B cell (primary cell): Measurements from ENCODE around the gene RAB43. TPM values are rescaled to one million over a fixed set of nuclear protein-coding genes. Genes with fewer than 3 reads are reported as not detected.

Experiments used
- ATAC-seq: fragments of 200-7000 bp; cut with Tn5 transposase; one replicate; pipeline ENCODE4 v1.10.0; 2021; ENCODE audit warnings: low read depth, mild to moderate bottlenecking, moderate number of reproducible peaks, moderate library complexity
- CTCF ChIA-PET: fragments of 350-600 bp; sonication (Branson Sonifier 250); formaldehyde crosslinking; loops from one replicate; lab custom pipeline; 2021; ENCODE audit warnings: antibody characterized with exemption, inconsistent platforms; lab: Charles Lee
- POLR2A ChIA-PET: fragments of 350-600 bp; sonication (Branson Sonifier 250); formaldehyde crosslinking; loops from one replicate; lab custom pipeline; 2021; ENCODE audit warnings: antibody characterized with exemption; lab: Charles Lee
- DNase-seq: peaks from one replicate; pipeline ENCODE4 v3.0.0; 2013
- H2AFZ ChIP-seq: 2 replicates; pipeline ENCODE4 v1.6.1; 2012; ENCODE audit warnings: mild to moderate bottlenecking, low read depth, low read length; ENCODE audit not compliant: insufficient read depth, poor library complexity, severe bottlenecking
- H3K27ac ChIP-seq, 2 donors: 1 replicate in 1 of 2; 2 replicates in 1 of 2; pipeline ENCODE4 v1.5.1; 2012 to 2013; ENCODE audit warnings: low read length in 2 of 2, mild to moderate bottlenecking in 2 of 2, moderate library complexity in 1 of 2
- H3K27me3 ChIP-seq, 4 experiments: fragments of 200-600 bp in 1 of 4; sonication (generic) in 1 of 4; replicated peaks in 1 of 4; 1 replicate in 2 of 4; 2 replicates in 2 of 4; pipeline versions ENCODE4 v1.6.1 to v1.7.0; 2013 to 2016; ENCODE audit warnings: low read length in 3 of 4, mild to moderate bottlenecking in 2 of 4, mixed read lengths in 1 of 4, moderate library complexity in 1 of 4; ENCODE audit not compliant: insufficient read depth in 4 of 4, control insufficient read depth in 3 of 4; ENCODE audit errors: control extremely low read depth in 1 of 4
- H3K36me3 ChIP-seq, 2 experiments: replicated peaks in 1 of 2; 1 replicate in 1 of 2; 2 replicates in 1 of 2; pipeline versions ENCODE4 v1.6.1 to v1.7.1; 2013; ENCODE audit warnings: low read length in 1 of 2; ENCODE audit not compliant: insufficient read depth in 2 of 2, control insufficient read depth in 1 of 2; ENCODE audit errors: control extremely low read depth in 1 of 2, extremely low read depth in 1 of 2
- H3K4me1 ChIP-seq, 2 donors: fragments of 200-600 bp in 1 of 2; sonication (generic) in 1 of 2; 1 replicate in 1 of 2; 2 replicates in 1 of 2; pipeline versions ENCODE4 v1.5.1 to v1.6.1; 2013 to 2017; ENCODE audit warnings: low read length in 2 of 2; ENCODE audit not compliant: control insufficient read depth in 2 of 2, insufficient read depth in 2 of 2
- H3K4me2 ChIP-seq: replicated peaks from 2 replicates; pipeline ENCODE3; 2012; ENCODE audit warnings: mild to moderate bottlenecking, low read depth, low read length; ENCODE audit not compliant: poor library complexity, severe bottlenecking
- H3K4me3 ChIP-seq, 5 experiments: fragments of 200-600 bp in 1 of 5; sonication (generic) in 1 of 5; 1 replicate in 3 of 5; 2 replicates in 2 of 5; pipeline versions ENCODE4 v1.5.1 to v1.7.0; 2011 to 2016; ENCODE audit warnings: low read length in 4 of 5, mild to moderate bottlenecking in 4 of 5, low read depth in 2 of 5, control low read depth in 1 of 5, moderate library complexity in 1 of 5; ENCODE audit not compliant: insufficient read depth in 1 of 5; ENCODE audit errors: control extremely low read depth in 1 of 5, extremely low read depth in 1 of 5
- H3K79me2 ChIP-seq: fragments of 200-600 bp; sonication (generic); one replicate; pipeline ENCODE4 v1.6.0; 2016; ENCODE audit warnings: low read length; ENCODE audit not compliant: control insufficient read depth, insufficient read depth
- H3K9ac ChIP-seq: fragments of 200-600 bp; sonication (generic); 2 replicates; pipeline ENCODE4 v1.6.1; 2017; ENCODE audit warnings: mild to moderate bottlenecking, low read length, moderate library complexity
- H3K9me3 ChIP-seq, 3 donors: one replicate each; pipeline versions ENCODE4 v1.6.1 to v1.7.1; 2013; ENCODE audit warnings: low read length in 2 of 3; ENCODE audit not compliant: control insufficient read depth in 2 of 3, insufficient read depth in 1 of 3; ENCODE audit errors: control extremely low read depth in 1 of 3
- H4K20me1 ChIP-seq: 2 replicates; pipeline ENCODE4 v1.6.0; 2012; ENCODE audit warnings: mild to moderate bottlenecking, low read length; ENCODE audit not compliant: insufficient read depth, control insufficient read depth, poor library complexity, severe bottlenecking
- H3K27ac Mint-ChIP-seq: one replicate; pipeline ENCODE4 v1.8.0; 2021; ENCODE audit warnings: mixed read lengths
- H3K27me3 Mint-ChIP-seq: one replicate; pipeline ENCODE4 v1.8.0; 2021; ENCODE audit warnings: mixed read lengths
- H3K4me1 Mint-ChIP-seq: one replicate; pipeline ENCODE4 v1.8.0; 2021; ENCODE audit warnings: mixed read lengths
- H3K4me3 Mint-ChIP-seq: one replicate; pipeline ENCODE4 v1.8.0; 2021; ENCODE audit warnings: mixed read lengths
- H3K9me3 Mint-ChIP-seq: one replicate; pipeline ENCODE4 v1.8.0; 2022; ENCODE audit warnings: mixed read lengths; ENCODE audit not compliant: insufficient read depth
- CTCF ChIP-seq: fragments of 200-600 bp; IDR thresholded peaks from one replicate; pipeline ENCODE4 v1.8.0; 2022; ENCODE audit warnings: antibody characterized with exemption, mild to moderate bottlenecking
- EZH2 ChIP-seq: IDR thresholded peaks from 2 replicates; pipeline ENCODE4 v1.6.1; 2012; ENCODE audit warnings: borderline replicate concordance, low read depth, mild to moderate bottlenecking, moderate library complexity, low read length; ENCODE audit not compliant: insufficient read depth, poor library complexity, severe bottlenecking
- WGBS: methylation state at CpG from one replicate; pipeline ENCODE4 v1.1.5; 2013; ENCODE audit warnings: missing lambda C conversion rate; ENCODE audit not compliant: insufficient coverage; 5-methylcytosine and 5-hydroxymethylcytosine counted together
- intact Hi-C: fragments of 100-400 bp; cut with micrococcal nuclease; formaldehyde crosslinking; loops from one replicate; pipeline ENCODE4 v1.10.0; 2022
- polyA plus RNA-seq: library from polyadenylated mRNA; depleted of rRNA; stranded (reverse); fragments of >200 nt; gene quantifications from 2 replicates; pipeline ENCODE4 v1.2.3, GENCODE V29; 2012
- total RNA-seq, 2 donors: library from RNA; stranded (reverse); fragments of 120-200 nt in 1 of 2; gene quantifications; 1 replicate in 1 of 2; 2 replicates in 1 of 2; pipeline versions ENCODE4 v1.2.3 to v1.2.4, GENCODE V29; 2013 to 2022

Gene RAB43
- total and polyA plus RNA-seq, 2 donors (not counting 1 experiment from before 2014, with no cell fraction given) = 7.6 to 14.3 TPM

- Histone ChIP-seq H3K9me3 (peaks cover 0 to 4% (median 0%) of the 10 kb centered on the region in 3 donors), H3K36me3 (no peaks in the 10 kb centered on the region), H2AFZ (no peak overlapping the region), H3K79me2 (no peaks in the 10 kb centered on the region), H3K27me3 (peaks cover 0 to 29% (median 7%) of the 10 kb centered on the region in 4 experiments), H3K27ac (no peak overlapping the region), H4K20me1 (no peaks in the 10 kb centered on the region), H3K9ac (no peak overlapping the region), H3K4me2 (no peak overlapping the region), H3K4me1 (peaks cover 3 to 18% of the 10 kb centered on the region in 2 donors), H3K4me3 (no peak overlapping the region)
- Mint-ChIP-seq H3K9me3 (no peaks in the 10 kb centered on the region), H3K4me1 (peaks cover 9% of the 10 kb centered on the region), H3K27ac (no peak overlapping the region), H3K4me3 (no peak overlapping the region), H3K27me3 (peaks cover 35% of the 10 kb centered on the region)
- ChIA-PET POLR2A (no interaction called here), CTCF (interaction anchor here (1.5 kb wide), 1 partner anchor 43 kb away, joined by 3 read pairs; no protein-coding TSS in a partner anchor)
- TF ChIP-seq CTCF (no peak), EZH2 (no peak)
- ATAC-seq (no peak), DNase-seq (no peak)
- intact Hi-C loops = no loop called here
- 20% methylated on average over 6 of the region's 11 CpGs for WGBS
These were observed 62.2 kb downstream of the RAB43 start for GRCh38 chr3:129059311-129059958.

GRCh38 chr3:129058441-129059200 is 63.0 kb downstream of the RAB43 start:
- Mint-ChIP-seq H3K27me3 (peaks cover 35% of the 10 kb centered on the region), H3K4me3 (no peak overlapping the region), H3K4me1 (peaks cover 10% of the 10 kb centered on the region), H3K9me3 (no peaks in the 10 kb centered on the region), H3K27ac (no peak overlapping the region)
- no peak for TF ChIP-seq EZH2
- no peak for TF ChIP-seq CTCF
- ATAC-seq (peak; percentile 45), DNase-seq (peak; percentile 53)
- no peak overlapping the region for H3K27ac ChIP-seq
- no peak overlapping the region for H3K4me2 ChIP-seq
- peaks cover 0 to 29% (median 7%) of the 10 kb centered on the region in 4 experiments for H3K27me3 ChIP-seq
- no peak overlapping the region for H3K9ac ChIP-seq
- ChIA-PET CTCF (interaction anchor here (1.5 to 9.6 kb wide), 2 partner anchors 42 to 189 kb away, joined by 3 to 294 read pairs; partner anchors contain the start of gene COPG1), POLR2A (no interaction called here)
- intact Hi-C loops = no loop called here
- H3K4me1 ChIP-seq = peaks cover 5 to 21% of the 10 kb centered on the region in 2 donors
- no peaks in the 10 kb centered on the region for H4K20me1 ChIP-seq
- no peak overlapping the region for H2AFZ ChIP-seq
- peaks cover 0 to 4% (median 0%) of the 10 kb centered on the region in 3 donors for H3K9me3 ChIP-seq
- no peaks in the 10 kb centered on the region for H3K36me3 ChIP-seq
- WGBS = 0% methylated on average over 2 of the region's 4 CpGs
- no peak overlapping the region for H3K4me3 ChIP-seq
- H3K79me2 ChIP-seq = no peaks in the 10 kb centered on the region
